ENCODE measurements around the gene DUS3L.
"Not testable (repeated sequence)": the region's sequence is repeated elsewhere in the genome, so short reads cannot be mapped to it uniquely, and the experiment has no call there.

DUS3L gene

GRCh38 chr19:5765220-5765619 lies 25.7 kb downstream of the DUS3L start:
- in situ Hi-C loops (cut with HindIII; ENCODE audit: low pct_unique_long_range_greater_than_20kb, low sequenced_read_pairs), result no loop called here

GRCh38 chr19:5762608-5763217 lies 28.2 kb downstream of the DUS3L start:
- in situ Hi-C loops (cut with HindIII; ENCODE audit: low pct_unique_long_range_greater_than_20kb, low sequenced_read_pairs), result no loop called here
- no peak for DNase-seq (ENCODE audit: low read depth in 1 of 2, low spot score in 1 of 2)

More at GRCh38 chr19:5765220-5765619, 25.7 kb downstream of the DUS3L start:
- TF ChIP-seq JUND (IDR thresholded peaks at IDR 0.05; ENCODE audit: low read depth), result no peak
- DNase-seq (ENCODE audit: low read depth in 1 of 2, low spot score in 1 of 2), result no peak

GRCh38 chr19:5753743-5754142 lies 37.2 kb downstream of the DUS3L start:
- in situ Hi-C loops (cut with HindIII; ENCODE audit: low pct_unique_long_range_greater_than_20kb, low sequenced_read_pairs), result no loop called here
- DNase-seq (ENCODE audit: low read depth in 1 of 2, low spot score in 1 of 2), result no peak
- TF ChIP-seq JUND (IDR thresholded peaks at IDR 0.05; ENCODE audit: low read depth), result no peak

More at GRCh38 chr19:5762608-5763217, 28.2 kb downstream of the DUS3L start:
- no peak for TF ChIP-seq JUND (IDR thresholded peaks at IDR 0.05; ENCODE audit: low read depth)

GRCh38 chr19:5751709-5752108 lies 39.3 kb downstream of the DUS3L start:
- TF ChIP-seq JUND (IDR thresholded peaks at IDR 0.05; ENCODE audit: low read depth), result no peak
- in situ Hi-C loops (cut with HindIII; ENCODE audit: low pct_unique_long_range_greater_than_20kb, low sequenced_read_pairs), result no loop called here
- DNase-seq (ENCODE audit: low read depth in 1 of 2, low spot score in 1 of 2), result no peak

- no peak for DNase-seq (ENCODE audit: low read depth in 1 of 2, low spot score in 1 of 2)
- no peak for TF ChIP-seq JUND (IDR thresholded peaks at IDR 0.05; ENCODE audit: low read depth)
- in situ Hi-C loops (cut with HindIII; ENCODE audit: low pct_unique_long_range_greater_than_20kb, low sequenced_read_pairs), result no loop called here
Observed at GRCh38 chr19:5749505-5749904, 41.5 kb downstream of the DUS3L start.

GRCh38 chr19:5748920-5749319 lies 42.0 kb downstream of the DUS3L start:
- in situ Hi-C loops (cut with HindIII; ENCODE audit: low pct_unique_long_range_greater_than_20kb, low sequenced_read_pairs); DNase-seq (ENCODE audit: low read depth in 1 of 2, low spot score in 1 of 2): not testable (repeated sequence)

- DNase-seq (ENCODE audit: low read depth in 1 of 2, low spot score in 1 of 2), result not testable (repeated sequence)
Observed at GRCh38 chr19:5744999-5745398, 46.0 kb downstream of the DUS3L start.

GRCh38 chr19:5743630-5744029 lies 47.3 kb downstream of the DUS3L start:
- TF ChIP-seq JUND (IDR thresholded peaks at IDR 0.05; ENCODE audit: low read depth), result no peak
- in situ Hi-C loops (cut with HindIII; ENCODE audit: low pct_unique_long_range_greater_than_20kb, low sequenced_read_pairs), result no loop called here
- DNase-seq (ENCODE audit: low read depth in 1 of 2, low spot score in 1 of 2), result peak in 1 of 2 experiments; percentile 23

More at GRCh38 chr19:5744999-5745398, 46.0 kb downstream of the DUS3L start:
- in situ Hi-C loops (cut with HindIII; ENCODE audit: low pct_unique_long_range_greater_than_20kb, low sequenced_read_pairs), result not testable (repeated sequence)

GRCh38 chr19:5742051-5742450 lies 48.9 kb downstream of the DUS3L start:
- no peak for DNase-seq (ENCODE audit: low read depth in 1 of 2, low spot score in 1 of 2)
- in situ Hi-C loops (cut with HindIII; ENCODE audit: low pct_unique_long_range_greater_than_20kb, low sequenced_read_pairs), result no loop called here
- TF ChIP-seq JUND (IDR thresholded peaks at IDR 0.05; ENCODE audit: low read depth), result no peak

GRCh38 chr19:5738423-5738822 lies 52.5 kb downstream of the DUS3L start:
- DNase-seq (ENCODE audit: low read depth in 1 of 2, low spot score in 1 of 2), result no peak
- TF ChIP-seq JUND (IDR thresholded peaks at IDR 0.05; ENCODE audit: low read depth), result no peak
- in situ Hi-C loops (cut with HindIII; ENCODE audit: low pct_unique_long_range_greater_than_20kb, low sequenced_read_pairs), result no loop called here
